Measurements from ENCODE around the gene NPAS4. TPM values are rescaled to one million over a fixed set of nuclear protein-coding genes. Genes with fewer than 3 reads are reported as not detected.

The NPAS4 gene
- total RNA-seq, 1 experiment from 2014 or later: 1.6 TPM

- Histone ChIP-seq H3K4me2 (ENCODE audit: insufficient read depth, insufficient read length, low read length) (no peak overlapping the region), H3K23me2 (ENCODE audit: insufficient read length, low read depth, low read length, poor library complexity, severe bottlenecking) (peaks cover 6% of the 10 kb centered on the region), H3K9me3 (ENCODE audit: control insufficient read depth, low read depth, low read length) (no peaks in the 10 kb centered on the region), H4K5ac (ENCODE audit: insufficient read length, low read depth, low read length) (no peak overlapping the region), H4K91ac (ENCODE audit: insufficient read length, low read depth, low read length) (no peak overlapping the region), H2BK120ac (ENCODE audit: low read depth, low read length, poor library complexity, severe bottlenecking) (no peak overlapping the region), H3K79me1 (ENCODE audit: insufficient read depth, low read depth, low read length, poor library complexity, severe bottlenecking) (no peaks in the 10 kb centered on the region), H3K56ac (ENCODE audit: insufficient read length, low read depth, low read length) (no peak overlapping the region), H3K79me2 (ENCODE audit: insufficient read depth, low read length) (no peaks in the 10 kb centered on the region), H3T11ph (ENCODE audit: low read length) (no peak overlapping the region), H2BK15ac (ENCODE audit: low read depth, low read length) (no peak overlapping the region), H3K23ac (ENCODE audit: insufficient read length, low read depth, low read length) (no peak overlapping the region), H3K14ac (ENCODE audit: insufficient read depth, low read length) (no peak overlapping the region), H3K27me3 (ENCODE audit: insufficient read depth, low read length) (no peaks in the 10 kb centered on the region), H2AK5ac (ENCODE audit: insufficient read length, low read length) (no peak overlapping the region), H3K4me1 (ENCODE audit: insufficient read depth, low read length) (no peaks in the 10 kb centered on the region; the same call in 1 of the 2 replicates), H3K4ac (ENCODE audit: low read depth, low read length) (no peak overlapping the region), H2AFZ (ENCODE audit: low read length) (no peak overlapping the region), H3K9ac (ENCODE audit: extremely low read depth, insufficient read length, low read length) (no peak overlapping the region), H2BK20ac (ENCODE audit: low read depth, low read length, poor library complexity, severe bottlenecking) (no peak overlapping the region), H2BK12ac (ENCODE audit: insufficient read length, low read depth, low read length) (no peak overlapping the region), H4K8ac (replicated peaks; ENCODE audit: insufficient read length, low read depth, low read length) (no peak overlapping the region), H3K18ac (ENCODE audit: insufficient read length, low read depth, low read length) (no peak overlapping the region), H3K27ac (ENCODE audit: insufficient read length, low read depth, low read length) (no peak overlapping the region), H2BK5ac (ENCODE audit: insufficient read length, low read length) (no peak overlapping the region), H4K20me1 (ENCODE audit: control insufficient read depth, insufficient read depth, insufficient read length) (no peaks in the 10 kb centered on the region)
- Mint-ChIP-seq H3K4me3 (peak overlapping the region; percentile 39 to 92; a peak in 3 of 5 replicates), H3K9me3 (peaks cover 0 to 1% of the 10 kb centered on the region in 2 experiments; a peak in 2 of 5 replicates), H3K27ac (no peak overlapping the region), H3K4me1 (peaks cover 21 to 36% of the 10 kb centered on the region in 2 experiments), H3K27me3 (ENCODE audit: low read depth) (peaks cover 6% of the 10 kb centered on the region), H3K36me3 (ENCODE audit: insufficient read depth in 1 of 3, low read depth in 3 of 3) (peaks cover 0 to 24% (median 17%) of the 10 kb centered on the region in 3 experiments; a peak in 6 of 7 replicates)
- no peak for DNase-seq
- no CpG with 5 or more reads among the region's 6 CpGs for WGBS (ENCODE audit: extremely low coverage, insufficient read length, low lambda C conversion rate)
- TF ChIP-seq, protein P1, sequence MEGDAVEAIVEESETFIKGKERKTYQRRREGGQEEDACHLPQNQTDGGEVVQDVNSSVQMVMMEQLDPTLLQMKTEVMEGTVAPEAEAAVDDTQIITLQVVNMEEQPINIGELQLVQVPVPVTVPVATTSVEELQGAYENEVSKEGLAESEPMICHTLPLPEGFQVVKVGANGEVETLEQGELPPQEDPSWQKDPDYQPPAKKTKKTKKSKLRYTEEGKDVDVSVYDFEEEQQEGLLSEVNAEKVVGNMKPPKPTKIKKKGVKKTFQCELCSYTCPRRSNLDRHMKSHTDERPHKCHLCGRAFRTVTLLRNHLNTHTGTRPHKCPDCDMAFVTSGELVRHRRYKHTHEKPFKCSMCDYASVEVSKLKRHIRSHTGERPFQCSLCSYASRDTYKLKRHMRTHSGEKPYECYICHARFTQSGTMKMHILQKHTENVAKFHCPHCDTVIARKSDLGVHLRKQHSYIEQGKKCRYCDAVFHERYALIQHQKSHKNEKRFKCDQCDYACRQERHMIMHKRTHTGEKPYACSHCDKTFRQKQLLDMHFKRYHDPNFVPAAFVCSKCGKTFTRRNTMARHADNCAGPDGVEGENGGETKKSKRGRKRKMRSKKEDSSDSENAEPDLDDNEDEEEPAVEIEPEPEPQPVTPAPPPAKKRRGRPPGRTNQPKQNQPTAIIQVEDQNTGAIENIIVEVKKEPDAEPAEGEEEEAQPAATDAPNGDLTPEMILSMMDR (conservative IDR thresholded peaks at IDR 0.05): no peak
These were observed 47.9 kb downstream of the NPAS4 start for GRCh38 chr11:66468691-66469090.
